Measurements from ENCODE around the gene COX6A1. TPM values are rescaled to one million over a fixed set of nuclear protein-coding genes. Genes with fewer than 3 reads are reported as not detected.

COX6A1 gene
- total RNA-seq (299 and 302 TPM in 2 replicates), polyA plus RNA-seq (1,327 and 1,773 TPM in 2 replicates), polyA minus RNA-seq (279 and 314 TPM in 2 replicates), Bru-seq, nascent RNA (percentile 97 among the genes with signal in this experiment), BruChase-seq, experiment 1, labeled RNA remaining after a 6-hour chase (percentile 99 among the genes with signal in this experiment), BruChase-seq, experiment 2, labeled RNA remaining after a 2-hour chase (percentile 98 among the genes with signal in this experiment)
- polyA plus RNA-seq (2011; cell fraction: cytosol; rRNA removed), result 705 and 745 TPM in 2 replicates
- polyA plus RNA-seq (2011; cell fraction: nucleus; rRNA removed), result 297 and 357 TPM in 2 replicates
- polyA plus RNA-seq (2012), result 484 and 537 TPM in 2 replicates
- 144 TPM for polyA minus RNA-seq (2011; cell fraction: cytosol; rRNA and poly(A)+ RNA removed)
- polyA minus RNA-seq (2011; cell fraction: nucleus; rRNA and poly(A)+ RNA removed), result 65.2 and 70.2 TPM in 2 replicates
- long read RNA-seq, transcript COX6A1-202 (1 exons, 767 nt), result minor isoform, 129 of 1,395 reads
- long read RNA-seq, transcript COX6A1-201 (3 exons, 572 nt), result major isoform, 1,259 of 1,395 reads
- long read RNA-seq, partial matches to known transcripts, result 6 of 1,395 reads
- long read RNA-seq, other reads (novel, unspliced or antisense), result 1 of 1,395 reads

DNA sequence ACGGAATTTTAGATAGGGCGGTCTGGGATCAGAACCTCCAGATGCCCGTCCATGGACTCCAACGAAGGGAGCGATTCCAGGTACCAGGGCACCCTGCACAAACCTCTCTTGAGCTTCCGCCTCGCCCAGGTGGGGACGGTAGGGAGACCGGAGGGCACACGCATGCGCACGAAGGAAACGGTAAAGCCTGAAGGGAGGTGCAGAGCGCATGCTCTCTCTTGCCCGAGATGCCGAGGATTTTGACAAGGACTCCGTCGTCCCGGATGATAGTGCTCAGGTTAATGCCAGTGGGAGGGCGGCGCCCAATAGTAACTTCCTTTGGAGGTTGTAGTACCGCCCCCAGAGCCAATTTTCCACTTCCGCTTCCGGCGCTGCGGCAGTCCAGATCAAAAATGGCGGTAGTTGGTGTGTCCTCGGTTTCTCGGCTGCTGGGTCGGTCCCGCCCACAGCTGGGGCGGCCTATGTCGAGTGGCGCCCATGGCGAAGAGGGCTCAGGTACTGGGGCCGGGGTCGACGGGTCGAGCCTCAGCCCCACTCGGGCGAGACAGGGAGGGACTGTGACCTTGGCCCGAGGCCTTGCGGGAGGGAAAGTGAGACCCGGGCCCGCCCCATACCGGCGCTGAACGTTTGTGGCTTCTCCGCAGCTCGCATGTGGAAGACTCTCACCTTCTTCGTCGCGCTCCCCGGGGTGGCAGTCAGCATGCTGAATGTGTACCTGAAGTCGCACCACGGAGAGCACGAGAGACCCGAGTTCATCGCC is at the start of gene COX6A1:
COX6A1 (plus strand) TSS at position 379 of the 760 bp plus-strand sequence; CDS start at position 393, 14 bp downstream.
- Histone ChIP-seq H3K9ac (replicated peaks; ENCODE audit: extremely low read depth, insufficient read depth, low read length) (peak within 1 kb of the TSS; percentile 17), H3K9me3 (replicated peaks; ENCODE audit: control insufficient read depth, insufficient read depth, low read length) (no peaks in the 10 kb centered on the region), H3K79me2 (ENCODE audit: control insufficient read depth, insufficient read depth, low read length) (peaks cover 20% of the 10 kb centered on the region), H3K27ac (ENCODE audit: insufficient read depth, low read depth, low read length) (peak within 1 kb of the TSS; percentile 2), H3K4me2 (ENCODE audit: insufficient read depth, low read length) (peak within 1 kb of the TSS; percentile 84), H3K4me3 (replicated peaks in 1 of 3; ENCODE audit: insufficient read depth in 1 of 3, low read depth in 1 of 3, low read length in 3 of 3) (peak within 1 kb of the TSS; percentile 48 to 76 (median 49)), H4K20me1 (replicated peaks; ENCODE audit: control insufficient read depth, extremely low read depth, insufficient read depth, low read length) (no peaks in the 10 kb centered on the region), H3K36me3 (ENCODE audit: control insufficient read depth in 2 of 2, extremely low read depth in 1 of 2, insufficient read depth in 2 of 2, low read length in 2 of 2) (peaks cover 0 to 4% of the 10 kb centered on the region in 2 experiments), H3K27me3 (ENCODE audit: control insufficient read depth in 2 of 2, insufficient read depth in 2 of 2, low read length in 2 of 2) (no peaks in the 10 kb centered on the region), H3K4me1 (ENCODE audit: control insufficient read depth, extremely low read depth, insufficient read depth, low read length) (peaks cover 14% of the 10 kb centered on the region), H3K9me1 (replicated peaks; ENCODE audit: control insufficient read depth, extremely low read depth, insufficient read depth, low read length) (no peaks in the 10 kb centered on the region), H2AFZ (ENCODE audit: low read depth, low read length) (peak within 1 kb of the TSS; percentile 94)
- peak; percentile 91 for DNase-seq (ENCODE audit: low read depth, low spot score)
- TSS peak; percentile 69 for BruUV-seq (replicated peaks)
- ChIA-PET POLR2A (interaction anchor here (0.8 kb wide), 1 partner anchor 31 kb away, joined by 3 read pairs; no protein-coding TSS in a partner anchor), CTCF (interaction anchor here (0.7 to 1.9 kb wide), 5 partner anchors 20 to 144 kb away, joined by 3 to 6 read pairs (median 3); partner anchors contain the start of gene POP5)
- dilution Hi-C loops (cut with MboI; ENCODE audit: extremely low pct_ligation_motif_present, low sequenced_read_pairs) (no loop called here), intact Hi-C loops (cut with micrococcal nuclease) (loop anchor here (1.0 to 2.0 kb wide), 3 partner anchors 8 to 81 kb away; partner anchors contain the start of genes DYNLL1, GATC and TRIAP1)
- FAIRE-seq, result peak; percentile 99
- no peak for TF ChIP-seq GATA2 (IDR thresholded peaks at IDR 0.05; ENCODE audit: insufficient read depth, insufficient read length, low read depth, low read length)
- TF ChIP-seq POLR2A (IDR thresholded peaks at IDR 0.05; ENCODE audit: low read depth, low read length), result peak; percentile 93
- TF ChIP-seq POLR2AphosphoS5 (IDR thresholded peaks at IDR 0.05; ENCODE audit: insufficient read depth, low read depth, low read length), result peak; percentile 84
